Suppressor macrophage treated with lipopolysaccharide for 4 hours (primary cell): ENCODE measurements around the gene RNASET2.
"Not testable (repeated sequence)": the region's sequence is repeated elsewhere in the genome, so short reads cannot be mapped to it uniquely, and the experiment has no call there.

ENCODE experiments used
- DNase-seq: peaks from one replicate; pipeline ENCODE4 v3.0.0-alpha.2; 2020

The RNASET2 gene

DNA sequence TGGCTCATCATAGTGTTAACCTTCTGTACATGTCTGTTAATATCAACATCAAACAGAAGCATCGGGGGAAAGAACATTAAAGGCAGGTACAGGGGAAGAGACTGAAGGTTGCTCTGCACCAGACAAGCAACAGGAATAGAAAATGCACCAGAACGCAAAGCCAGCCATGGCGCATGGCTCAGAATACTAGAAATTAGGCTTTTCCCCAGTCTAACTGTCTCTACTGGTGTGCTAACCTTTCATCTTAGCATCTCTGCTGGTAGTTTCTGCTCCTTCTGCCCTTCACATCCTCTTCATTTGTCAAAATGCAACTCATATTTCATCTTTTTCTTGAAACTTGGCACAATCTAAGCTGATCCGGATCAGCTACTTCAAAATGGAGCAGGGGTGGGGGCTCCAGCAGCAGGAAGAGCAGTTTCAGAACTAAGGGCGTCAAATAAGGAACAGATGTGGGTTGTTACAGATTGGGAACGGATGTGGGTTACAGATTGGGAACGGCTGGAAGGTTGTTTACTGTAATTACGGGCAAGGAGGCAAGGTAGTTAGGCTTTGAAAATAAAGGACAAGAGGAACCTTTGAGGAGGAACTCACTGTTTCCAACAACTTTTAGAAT lies 13.1 kb upstream of the RNASET2 start:
- no peak for DNase-seq

DNA sequence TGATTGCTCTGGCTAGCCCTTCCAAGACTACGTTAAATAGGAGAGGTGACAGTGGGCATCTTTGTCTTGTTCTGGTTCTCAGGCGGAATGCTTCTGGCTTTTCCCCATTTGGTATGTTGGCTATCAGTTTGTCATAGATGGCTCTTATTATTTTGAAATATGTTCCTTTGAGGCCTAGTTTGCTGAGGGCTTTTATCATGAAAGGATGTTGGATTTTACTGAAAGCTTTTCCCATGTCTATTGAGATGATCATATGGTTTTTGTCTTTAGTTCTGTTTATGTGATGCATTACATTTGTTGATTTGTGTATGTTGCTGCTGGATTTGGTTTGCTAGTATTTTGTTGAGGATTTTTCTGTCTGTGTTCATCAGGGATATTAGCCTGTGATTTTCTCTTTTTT lies 9.9 kb upstream of the RNASET2 start:
- no peak for DNase-seq

DNA sequence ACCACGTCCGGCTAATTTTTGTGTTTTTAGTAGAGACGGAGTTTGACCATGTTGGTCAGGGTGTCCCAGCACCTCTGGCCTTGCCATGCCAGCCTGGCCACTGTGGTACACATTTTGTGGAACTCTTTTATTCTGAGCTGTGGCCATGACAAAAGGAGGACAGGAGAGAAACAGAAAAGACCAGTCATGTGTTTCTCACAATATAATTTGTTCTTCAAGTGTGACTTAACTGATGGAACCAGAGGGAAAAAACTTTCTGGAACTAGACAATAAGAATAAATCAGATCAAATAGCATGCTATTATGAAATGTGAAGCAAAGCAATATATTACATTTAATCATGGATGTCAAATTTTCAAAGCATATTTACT lies 4.2 kb upstream of the RNASET2 start:
- DNase-seq, result no peak

DNA sequence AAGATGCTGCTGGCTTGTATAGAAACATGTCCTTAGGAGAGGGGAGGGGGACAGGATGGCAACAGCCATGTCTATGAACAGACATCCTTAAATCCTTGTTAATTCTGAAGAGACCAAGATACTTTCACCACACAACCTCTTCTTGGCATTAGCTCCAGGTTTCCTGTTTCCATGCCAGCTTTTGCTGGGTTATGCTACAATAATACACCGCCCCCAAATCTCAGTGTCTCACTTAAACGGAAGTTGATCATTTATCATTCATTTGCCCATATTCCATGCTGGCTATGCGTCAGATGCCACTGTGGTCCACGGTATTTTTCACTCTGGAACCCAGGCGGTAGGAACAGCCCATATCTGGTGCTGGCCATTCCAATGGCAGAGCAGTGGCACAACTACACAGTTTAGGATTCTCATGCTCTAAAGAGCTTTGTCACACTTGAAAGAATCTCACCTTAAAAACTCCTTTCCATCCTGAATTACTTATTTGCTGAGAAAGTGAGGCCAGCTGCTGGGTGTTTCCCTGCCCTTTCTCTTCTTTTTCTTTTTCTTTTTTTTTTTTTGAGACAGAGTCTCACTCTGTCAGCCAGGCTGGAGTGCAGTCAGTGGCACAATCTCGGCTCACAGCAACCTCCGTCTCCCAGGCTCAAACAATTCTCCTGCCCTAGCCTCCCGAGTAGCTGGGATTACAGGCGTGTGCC lies 3.7 kb upstream of the RNASET2 start:
- DNase-seq, result peak; percentile 49

DNA sequence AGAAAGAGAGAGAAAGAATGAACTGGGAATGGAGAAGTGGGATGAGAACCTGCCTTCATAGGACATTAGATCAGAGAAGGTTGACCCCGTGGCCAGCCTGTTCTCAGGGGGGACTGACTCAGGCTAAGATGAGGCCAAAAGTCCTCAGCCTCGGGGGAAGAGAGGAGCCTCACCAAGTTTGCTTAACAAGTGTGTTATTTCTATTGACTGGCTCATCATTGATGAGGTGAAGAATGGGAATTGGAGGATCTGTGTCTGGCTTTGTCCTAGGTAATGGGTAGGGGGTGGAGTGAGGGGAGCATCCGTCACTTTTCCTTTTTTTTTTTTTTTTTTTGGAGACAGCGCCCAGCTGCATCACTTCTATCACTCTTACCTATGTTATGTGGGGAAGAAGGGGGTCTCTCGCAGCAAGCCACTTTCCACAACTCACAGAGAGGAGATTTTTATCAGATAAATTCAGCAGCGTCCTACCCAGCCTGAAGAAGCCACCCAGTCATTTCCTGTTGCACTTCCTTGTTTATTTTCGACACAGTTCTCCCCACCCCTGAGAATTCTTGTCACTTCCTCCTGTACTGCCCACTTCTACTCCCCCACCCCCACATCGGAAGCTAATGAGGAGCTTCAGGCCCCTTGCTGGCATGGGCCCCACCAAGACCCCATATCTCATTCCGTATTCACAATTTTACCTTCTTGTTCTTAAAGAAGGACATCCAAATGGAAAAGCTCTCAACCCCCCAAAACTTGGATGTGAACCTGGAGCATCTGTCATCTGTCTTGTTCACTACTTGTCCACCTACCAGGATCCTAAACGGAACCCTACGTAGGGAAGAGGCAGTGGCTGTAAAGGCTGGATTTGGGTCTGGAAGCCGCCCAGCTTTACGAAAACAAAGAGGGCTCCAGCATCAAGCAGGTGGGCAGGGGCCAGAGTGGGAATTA lies 2.8 kb upstream of the RNASET2 start:
- DNase-seq, result peak; percentile 83

DNA sequence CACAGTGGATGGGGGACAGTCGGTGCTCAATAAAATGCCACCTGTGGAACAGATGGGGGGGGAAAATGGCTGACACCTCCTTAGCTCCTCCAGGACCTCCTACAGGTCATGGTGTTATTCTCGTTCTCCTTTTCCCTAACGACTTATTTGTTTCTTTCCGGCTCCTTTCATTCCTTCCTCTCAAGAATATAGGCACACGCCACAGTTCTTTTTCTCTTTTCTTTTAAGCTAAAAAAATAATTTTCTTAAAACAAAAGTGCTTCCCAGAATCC lies 1.4 kb upstream of the RNASET2 start:
- no peak for DNase-seq

DNA sequence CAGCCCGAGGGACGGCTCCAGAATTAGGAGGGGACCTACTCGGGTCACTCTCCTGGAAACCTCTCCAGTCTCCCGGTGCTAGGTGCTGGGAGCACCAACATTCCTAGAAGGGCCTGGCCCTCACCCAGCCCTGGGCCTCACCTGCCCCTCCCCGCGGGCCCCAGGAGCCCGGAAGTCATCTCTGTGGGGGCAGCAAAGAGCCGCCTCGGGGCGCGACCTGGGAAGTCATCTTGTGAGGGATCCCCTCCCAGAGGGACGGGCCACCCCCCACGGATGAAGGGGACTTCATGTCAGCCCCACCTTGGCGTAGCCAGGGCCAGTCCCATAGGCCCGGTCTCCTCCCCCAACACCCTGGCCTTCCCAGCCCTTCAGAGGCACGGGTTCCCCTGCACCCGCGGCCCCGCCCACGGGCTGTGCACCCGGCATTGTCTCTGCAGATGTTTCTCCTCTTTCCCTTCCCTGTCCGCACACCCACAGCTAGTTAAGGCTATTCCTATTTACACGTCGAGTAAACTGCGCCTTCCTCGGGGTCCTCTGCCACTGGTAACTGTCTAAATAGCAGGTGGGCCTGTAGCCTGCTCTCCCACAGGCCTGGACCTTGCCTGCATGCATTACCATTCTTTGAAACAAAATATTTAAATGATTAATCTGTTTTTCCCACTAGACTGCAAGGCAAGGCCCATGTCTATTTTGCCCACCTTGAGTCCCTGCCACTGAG lies 896 bp upstream of the RNASET2 start:
- DNase-seq, result peak; percentile 76

DNA sequence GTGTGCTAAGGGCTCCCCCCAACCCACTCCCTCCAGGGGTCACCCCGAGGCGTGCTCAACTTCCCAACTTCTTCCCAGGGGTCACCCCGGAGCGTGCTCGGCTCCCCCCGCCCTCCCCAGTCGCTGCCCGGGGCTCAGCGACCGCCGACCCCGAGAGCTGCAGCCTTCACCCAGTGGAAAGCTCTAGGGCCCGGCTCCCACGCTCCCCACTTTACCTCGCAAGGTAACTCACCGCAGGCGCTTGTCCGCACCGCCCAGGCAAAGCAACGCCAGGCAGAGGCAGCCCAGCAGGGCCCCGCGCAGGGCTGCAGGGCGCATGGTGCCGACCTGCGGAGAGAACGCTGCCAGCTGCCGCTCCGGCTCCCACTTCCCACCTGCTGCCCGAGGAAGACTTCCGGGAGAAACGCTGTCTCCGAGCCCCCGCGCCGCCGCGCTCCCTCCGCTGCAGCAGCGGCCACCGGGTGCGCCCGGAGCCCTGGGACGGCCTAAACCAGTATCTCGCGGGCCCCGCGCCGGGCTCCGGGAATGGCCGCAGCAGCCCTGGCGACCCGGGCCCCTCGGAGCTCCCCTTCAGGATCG lies 396 bp downstream of the RNASET2 start:
- DNase-seq, result no peak

DNA sequence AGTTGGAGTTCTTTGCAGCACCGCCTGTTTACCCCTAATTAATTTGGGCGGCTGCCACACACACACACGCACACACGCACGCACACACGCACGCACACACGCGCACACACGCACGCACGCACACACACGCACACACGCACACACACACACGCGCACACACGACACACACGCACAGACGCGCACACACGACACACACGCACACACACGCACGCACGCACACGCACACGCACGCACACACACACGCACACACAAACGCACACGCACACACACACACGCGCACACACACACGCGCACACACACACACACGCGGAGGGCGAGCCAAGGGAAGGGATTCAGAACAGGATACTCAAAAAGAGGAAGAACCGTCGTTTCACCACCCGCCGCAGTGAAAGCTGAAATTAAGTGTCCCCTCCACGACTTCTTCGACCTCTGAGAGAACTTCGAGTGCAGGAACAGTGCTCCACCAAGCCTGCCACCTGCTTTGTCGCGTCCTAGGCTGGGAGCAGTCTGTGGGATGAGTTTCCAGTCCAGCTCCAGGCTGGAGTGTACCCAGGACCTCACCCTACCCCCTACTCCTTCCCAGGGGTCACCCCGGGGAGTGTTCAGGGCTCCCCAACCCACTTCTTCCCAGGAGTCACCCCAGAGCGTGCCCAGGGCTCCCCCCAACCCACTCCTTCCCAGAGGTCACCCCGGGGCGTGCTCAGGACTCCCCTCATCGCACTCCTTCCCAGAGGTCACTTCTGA lies 1.1 kb downstream of the RNASET2 start:
- peak; percentile 84 for DNase-seq

DNA sequence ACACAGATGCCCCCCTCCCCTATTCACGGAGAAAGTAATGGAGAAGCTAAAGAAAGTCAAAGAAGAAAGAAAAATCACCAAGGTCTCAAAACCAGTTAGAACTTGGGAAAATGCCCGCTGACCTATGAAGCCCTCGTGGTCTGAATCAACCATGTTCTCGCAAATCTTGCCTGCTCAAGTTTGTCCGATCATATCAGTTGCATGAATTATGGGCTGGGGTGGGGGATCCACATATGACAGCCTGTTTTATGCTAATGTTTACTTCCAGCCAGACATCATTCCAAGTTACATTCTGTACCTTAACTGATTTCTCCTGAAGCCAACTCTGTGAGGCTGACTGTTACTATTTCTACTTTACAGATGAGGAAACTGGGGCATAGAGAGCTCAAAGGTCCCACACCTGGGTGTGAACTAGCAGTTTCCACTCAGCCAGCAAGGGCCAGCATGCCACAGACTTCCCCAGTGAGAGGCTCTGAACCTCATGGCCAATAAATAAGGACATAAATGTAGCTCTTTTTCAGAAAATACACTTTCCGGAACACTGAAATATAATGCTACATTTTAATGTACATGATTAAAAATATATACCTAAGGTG lies 2.1 kb downstream of the RNASET2 start:
- no peak for DNase-seq

DNA sequence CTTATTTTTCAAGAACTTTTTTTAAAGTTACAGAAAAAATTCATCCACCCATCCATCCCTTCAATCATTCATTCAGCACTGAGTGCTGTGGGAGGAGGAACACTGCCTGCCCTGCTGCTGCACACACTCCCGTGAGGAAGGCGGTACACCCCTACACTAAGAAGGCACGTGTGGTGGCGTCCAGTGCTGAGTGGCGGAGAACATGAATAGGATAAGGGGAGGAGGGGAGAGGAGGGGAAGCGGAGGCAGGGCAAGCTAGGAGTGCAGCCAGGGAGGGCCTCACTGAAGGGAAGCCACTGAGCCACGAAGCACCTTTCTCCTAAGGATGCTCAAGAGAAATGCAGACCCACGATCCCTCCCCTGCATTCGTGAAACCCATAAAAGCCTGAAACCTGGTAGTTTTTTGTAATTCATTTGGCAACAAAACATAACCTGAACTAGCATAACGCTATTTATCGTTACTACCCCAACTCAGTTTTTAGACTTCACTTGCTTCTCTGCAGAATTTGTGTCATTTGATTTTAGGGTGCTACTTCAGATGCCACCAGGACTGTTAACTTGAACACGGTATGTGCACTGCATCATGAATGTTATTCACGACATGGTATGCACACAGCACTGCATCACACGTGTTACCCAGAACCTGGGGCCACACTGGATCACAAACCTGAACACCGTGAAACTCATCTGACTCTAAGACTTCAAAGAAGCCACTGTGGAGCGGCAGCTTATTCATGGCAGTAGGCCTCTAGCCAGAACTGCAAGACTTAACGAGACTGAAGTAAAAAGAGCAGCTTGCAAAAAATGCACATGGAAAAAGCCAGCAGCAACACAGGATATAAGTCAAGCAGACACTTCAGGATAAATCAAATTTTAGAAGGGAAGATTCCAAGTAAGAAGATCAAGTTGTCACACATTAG lies 3.5 kb downstream of the RNASET2 start:
- DNase-seq, result no peak

DNA sequence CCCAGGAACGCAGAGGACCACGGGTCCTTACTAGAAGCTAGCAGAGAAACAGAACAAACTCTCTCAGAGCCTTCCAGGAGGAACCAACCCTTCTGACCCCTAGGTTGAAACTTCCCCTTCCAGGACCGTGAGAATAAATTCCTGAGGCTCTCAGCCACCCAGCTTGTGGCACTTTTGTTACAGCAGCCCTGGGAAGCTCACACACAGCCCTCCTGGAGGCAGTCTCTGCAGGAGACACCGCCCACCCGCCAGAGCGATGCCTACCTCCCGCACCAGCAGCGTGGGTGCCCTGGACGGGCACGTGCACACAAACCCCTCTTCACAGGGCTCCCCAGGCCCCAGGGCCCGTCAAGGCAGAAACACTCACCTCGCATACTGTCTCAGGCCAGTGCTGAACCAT lies 4.2 kb downstream of the RNASET2 start:
- peak; percentile 65 for DNase-seq

DNA sequence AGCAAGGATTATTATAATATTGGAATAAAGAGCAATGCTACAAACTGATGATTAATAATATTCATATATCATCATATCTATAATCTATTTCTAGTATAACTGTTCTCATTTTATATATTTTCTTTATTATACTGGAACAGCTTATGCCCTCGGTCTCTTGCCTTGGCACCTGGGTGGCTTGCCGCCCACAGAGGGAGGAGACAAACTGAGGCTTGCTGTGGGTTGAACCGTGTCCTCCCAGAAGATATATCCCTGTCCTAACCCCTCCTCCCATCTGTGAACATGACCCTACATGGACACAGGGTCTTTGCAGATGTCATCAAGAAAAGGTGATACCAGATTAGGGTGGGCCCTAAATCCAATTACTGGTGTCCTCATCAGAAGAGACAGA lies 4.7 kb downstream of the RNASET2 start:
- DNase-seq, result no peak

DNA sequence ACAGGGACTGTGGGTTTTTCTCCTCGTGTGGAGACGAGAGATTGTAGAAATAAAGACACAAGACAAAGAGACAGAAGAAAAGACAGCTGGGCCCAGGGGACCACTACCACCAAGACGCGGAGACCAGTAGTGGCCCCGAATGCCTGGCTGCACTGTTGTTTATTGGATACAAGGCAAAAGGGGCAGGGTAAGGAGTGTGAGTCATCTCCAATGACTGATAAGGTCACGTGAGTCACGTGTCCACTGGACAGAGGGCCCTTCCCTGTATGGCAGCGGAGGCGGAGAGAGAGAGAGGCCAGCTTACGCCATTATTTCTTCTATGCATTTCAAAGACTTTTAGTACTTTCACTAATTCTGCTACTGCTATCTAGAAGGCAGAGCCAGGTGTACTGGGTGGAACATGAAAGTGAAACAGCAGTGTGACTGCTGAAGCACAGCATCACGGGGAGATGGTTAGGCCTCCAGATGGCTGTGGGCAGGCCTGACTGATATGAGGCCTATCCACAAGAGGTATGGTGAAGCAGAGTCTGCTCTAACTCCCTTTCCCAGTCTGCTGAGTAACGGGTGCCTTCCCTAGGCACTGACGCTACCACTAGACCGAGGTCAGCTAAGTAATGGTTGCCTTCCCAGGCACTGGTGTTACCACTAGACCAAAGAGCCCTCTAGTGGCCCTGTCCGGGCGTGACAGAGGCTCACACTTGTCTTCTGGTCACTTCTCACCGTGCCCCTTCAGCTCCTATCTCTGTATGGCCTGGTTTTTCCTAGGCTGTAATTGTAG lies 5.3 kb downstream of the RNASET2 start:
- peak; percentile 72 for DNase-seq

DNA sequence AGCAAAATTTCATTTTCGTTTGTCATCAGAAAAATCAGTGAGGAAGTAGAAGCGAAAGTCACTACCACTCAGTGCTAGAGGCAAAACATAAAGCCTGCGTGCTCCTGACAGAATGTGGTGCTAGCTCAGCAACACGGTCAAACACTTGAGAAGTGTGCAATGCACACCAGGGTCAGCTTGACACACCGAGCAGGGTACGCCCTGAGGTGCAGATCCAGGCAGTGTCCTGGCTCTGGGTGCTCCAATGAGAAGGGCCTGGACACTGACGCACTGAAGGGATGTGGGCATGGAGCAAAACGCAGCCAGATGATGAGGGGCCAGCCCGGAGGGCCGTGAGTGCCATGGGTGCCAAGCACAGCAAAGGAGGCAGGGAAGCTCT lies 5.9 kb downstream of the RNASET2 start:
- peak; percentile 85 for DNase-seq

DNA sequence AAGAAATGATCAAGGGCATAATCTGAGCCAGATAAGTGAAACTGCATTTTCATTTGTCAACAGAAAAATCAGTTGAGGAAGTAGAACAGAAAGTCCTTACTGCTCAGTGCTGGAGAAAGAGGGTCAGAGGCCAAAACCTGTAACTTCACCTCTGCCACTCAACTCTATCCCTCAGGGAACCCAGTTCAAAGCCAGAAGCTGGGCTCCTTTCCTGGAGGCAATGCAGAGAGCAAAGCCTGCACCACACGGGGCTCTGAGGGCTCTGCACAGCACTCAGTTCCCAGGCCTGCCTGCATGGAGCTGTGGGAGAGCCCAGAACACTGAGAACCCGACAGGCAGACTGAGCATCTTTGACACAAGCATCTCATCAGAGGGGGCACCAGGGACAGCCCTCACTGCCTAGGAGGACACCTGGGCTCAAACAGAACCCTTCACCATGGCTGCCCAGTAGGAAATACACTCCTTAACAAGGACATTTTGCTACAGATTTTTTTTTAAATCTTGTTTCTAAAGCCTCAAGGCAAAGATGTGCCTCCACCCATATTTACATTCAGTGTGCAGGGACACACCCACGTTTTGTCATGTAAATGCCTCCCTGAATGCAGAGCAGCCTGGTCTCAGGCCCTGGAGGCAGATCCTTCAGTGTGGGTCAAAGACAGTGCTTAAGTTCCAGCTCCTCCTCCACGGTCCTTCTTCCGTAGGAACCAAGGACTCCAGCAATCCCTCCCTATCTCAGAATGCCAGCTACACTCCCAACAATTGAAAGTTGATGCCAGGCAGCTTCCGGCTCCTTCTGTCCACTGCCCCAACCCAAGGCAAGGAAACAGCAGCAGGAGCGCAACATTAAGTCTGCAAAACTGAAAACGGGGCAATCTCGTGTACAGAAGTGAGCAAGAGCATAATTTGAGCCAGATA lies 6.6 kb downstream of the RNASET2 start:
- peak; percentile 65 for DNase-seq

DNA sequence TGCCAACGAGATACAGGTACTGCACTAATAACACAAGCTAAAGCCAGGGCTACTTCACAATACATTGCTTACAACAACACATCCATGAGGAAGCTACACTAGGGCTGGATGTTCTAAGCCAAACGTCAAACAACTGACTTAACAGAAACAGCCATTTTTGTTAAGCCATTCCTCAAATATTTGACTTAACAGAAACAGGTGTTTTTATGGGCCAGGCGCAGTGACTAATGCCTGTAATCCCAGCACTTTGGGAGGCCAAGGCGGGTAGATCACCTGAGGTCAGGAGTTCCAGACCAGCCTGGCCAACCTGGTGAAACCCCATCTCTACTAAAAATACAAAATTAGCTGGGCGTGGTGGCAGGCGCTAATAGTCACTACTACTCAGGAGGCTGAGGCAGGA lies 7.6 kb downstream of the RNASET2 start:
- DNase-seq, result not testable (repeated sequence)

DNA sequence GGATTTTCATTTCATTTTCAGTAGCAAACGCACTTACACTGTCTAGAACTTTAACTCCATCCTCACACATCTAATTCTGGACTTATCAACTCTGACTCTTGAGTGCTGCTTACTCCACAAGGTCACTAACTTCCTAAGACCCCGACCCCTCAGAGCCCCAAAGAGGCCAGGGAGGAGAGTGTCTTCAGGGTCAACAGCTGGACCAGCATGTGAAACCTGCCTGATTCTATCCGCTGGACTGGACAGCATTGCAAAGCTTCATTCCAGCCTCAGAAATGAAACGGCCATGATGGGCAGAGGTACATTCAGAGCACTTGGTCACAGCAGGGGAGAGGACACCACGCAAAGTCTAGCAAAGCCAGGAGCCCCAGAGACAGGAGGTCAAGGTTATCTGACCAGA lies 9.1 kb downstream of the RNASET2 start:
- DNase-seq, result no peak

DNA sequence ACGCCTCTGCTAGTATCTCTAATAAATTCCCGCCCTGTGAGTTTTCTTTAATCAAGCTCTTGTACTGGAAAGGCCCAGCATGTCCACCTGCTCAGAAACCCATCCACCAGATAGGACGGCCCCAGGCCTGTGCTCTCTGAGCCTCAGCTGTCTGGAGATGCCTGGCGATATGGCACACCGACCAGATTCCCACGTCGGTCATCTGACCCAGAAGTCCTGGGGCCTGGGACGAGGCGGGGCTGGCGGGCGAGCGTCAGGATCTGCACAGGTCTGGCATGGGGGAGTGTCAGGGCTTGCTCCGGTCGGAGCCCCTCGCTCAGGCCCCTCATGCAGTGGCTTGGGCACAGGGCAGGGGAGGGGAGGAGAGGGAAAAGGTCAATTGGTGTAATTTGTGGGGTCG lies 10.2 kb downstream of the RNASET2 start:
- DNase-seq, result no peak
